NCI-H69 (cell line): Measurements from ENCODE around the gene ANK2.
"Not testable (repeated sequence)": the region's sequence is repeated elsewhere in the genome, so short reads cannot be mapped to it uniquely, and the experiment has no call there.

ENCODE experiments used
- DNase-seq: peaks from one replicate; lab custom pipeline; 2025; lab: John Stamatoyannopoulos, UW

ANK2 gene

GRCh38 chr4:113147498-113148111, 98.2 kb downstream of the ANK2 start:
- DNase-seq: no peak

DNA sequence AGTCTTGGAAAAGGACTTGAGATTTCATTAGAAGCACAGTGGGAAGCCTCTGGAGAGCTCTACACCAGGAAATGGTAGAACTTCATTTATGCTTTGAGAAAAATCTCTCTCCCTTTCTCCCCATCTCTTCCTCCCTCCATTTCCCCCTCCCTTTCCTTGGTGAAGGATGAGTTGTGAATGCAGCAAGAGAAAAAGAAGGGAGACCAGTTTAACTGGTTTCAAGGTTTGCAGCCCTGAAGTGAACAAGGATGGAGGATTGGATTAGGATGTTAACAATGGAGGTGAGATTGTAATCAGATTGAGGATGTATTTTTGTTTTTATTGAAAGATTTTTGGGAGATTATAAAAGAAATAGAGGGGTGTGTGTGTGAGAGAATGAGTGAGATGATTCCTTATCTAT, 99.5 kb downstream of the ANK2 start:
- no peak for DNase-seq

GRCh38 chr4:113153529-113154101, 104.2 kb downstream of the ANK2 start:
- DNase-seq: peak; percentile 45

GRCh38 chr4:113154281-113154680, 104.8 kb downstream of the ANK2 start:
- no peak for DNase-seq

DNA sequence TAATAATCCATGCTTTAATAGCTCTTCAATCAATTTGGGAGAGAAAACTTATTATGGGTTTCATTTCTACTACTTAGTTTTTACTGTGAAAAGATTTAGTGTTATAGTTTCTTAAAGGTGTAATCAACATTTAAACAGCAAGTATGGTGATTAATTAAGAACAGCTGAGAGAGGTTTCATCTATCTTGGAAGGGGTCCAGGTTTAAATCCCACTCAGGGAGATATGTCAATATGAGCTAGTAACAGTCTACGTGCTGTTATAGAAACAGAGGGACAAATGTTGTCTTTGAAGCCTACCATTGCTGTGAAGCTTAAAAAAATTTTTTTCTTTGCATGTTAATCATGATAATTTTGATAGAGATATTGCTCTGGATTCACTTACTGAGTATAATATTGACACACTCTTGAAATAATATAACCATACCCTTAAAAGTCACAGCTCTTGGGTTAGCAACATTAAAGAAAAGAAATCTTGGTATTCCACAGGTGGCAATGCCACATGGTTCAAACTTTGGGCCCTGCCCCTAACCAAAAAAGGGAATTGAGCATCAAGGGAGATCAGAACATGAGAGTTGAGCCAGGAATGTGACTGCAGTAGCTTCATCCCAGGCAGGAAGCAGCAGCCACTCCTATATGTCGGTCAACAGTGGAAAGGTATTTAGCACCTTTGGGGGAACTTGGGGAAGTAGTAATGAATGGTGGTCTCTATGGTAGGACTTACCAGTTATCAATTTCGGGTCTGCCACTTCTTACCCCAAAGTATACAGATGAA, 107.8 kb downstream of the ANK2 start:
- DNase-seq: peak; percentile 74

- no peak for DNase-seq
Measured at GRCh38 chr4:113159942-113160545, 110.6 kb downstream of the ANK2 start.

DNA sequence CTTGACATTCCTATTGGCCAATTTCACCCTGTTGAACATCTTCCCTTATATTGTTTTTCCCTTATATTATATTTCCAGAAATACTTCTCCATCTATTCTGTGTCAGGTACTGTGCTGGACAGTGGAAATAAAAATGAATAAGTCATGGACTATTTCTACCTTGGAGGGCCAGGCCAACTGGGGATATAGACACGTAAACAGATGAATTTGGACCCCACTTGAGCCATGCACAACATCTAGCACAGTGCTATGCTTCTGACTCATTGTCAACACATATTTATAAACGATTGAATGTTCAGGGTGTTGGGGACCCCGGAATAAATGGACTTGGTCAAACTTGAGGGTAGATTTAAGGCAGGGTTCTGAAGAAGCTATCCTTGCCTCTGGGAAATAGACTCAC, 111.1 kb downstream of the ANK2 start:
- DNase-seq: no peak

DNA sequence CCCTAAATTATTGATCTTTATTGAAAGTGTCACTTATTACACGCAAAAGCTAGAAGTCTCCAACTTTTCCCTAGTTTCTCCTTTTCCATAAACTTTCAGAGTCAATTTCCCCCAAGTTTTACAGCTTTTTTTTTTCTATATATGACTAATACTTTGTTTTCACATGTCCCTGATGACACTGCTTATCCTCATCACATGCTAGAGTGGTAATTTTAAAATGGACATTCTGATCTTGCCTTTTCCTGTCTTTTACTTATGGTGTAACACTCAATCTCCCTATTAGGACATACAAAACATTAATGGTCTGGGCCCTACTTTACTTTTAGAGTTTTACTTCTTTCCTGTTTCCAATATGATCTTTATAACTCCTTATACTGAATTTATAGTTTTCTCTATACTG, 112.6 kb downstream of the ANK2 start:
- no peak for DNase-seq

DNA sequence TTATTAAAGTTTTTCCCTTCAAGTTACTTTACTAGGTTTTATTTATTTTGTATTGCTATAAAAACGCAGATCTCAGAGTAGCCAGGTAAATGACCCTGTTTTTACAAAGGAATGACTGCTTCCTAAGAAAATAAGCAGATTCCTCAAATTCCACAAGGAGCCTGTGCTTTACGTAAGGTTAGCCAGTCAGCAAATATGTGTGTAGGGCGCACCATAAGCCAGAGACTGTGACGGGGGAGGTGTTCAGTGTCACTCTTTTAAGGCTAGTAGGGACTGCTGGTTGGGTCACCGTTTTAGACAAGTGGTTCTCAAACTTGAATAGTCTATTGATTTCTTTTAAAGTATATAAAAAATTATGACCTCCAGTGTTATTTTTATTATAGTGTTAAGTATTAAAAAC, 119.9 kb downstream of the ANK2 start:
- DNase-seq: no peak

DNA sequence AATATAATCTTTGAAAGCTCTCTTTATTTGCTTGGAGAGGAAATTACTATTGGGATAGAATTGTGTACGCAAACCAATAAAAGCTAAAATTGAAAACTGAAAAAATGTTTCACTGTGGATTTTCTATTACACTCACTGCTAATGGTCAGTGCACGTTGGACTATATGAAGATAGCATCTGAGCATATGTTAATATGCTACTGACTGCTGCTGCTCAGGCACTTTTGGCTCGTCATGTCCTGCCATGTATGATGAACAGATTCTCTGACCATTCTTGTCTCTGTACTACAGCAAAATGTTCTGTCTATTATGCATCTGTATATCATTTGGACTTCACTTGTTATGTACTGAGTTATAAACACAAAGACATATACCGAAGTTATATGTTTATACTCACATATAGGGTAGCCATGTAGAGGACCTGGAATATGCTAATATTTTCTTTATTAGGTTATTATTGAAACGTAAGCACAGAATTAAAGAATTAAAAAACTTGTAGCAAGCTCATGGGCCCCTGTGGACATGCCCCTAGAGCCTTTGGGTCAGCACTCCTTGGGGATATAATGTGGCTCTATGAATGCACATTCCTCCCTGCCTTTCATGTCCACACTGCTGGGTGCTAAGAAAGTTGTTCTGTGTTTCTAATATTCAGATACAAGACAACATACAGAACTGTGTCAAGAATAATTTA, 120.8 kb downstream of the ANK2 start:
- DNase-seq: no peak

GRCh38 chr4:113170805-113171468, 121.5 kb downstream of the ANK2 start:
- DNase-seq: no peak

DNA sequence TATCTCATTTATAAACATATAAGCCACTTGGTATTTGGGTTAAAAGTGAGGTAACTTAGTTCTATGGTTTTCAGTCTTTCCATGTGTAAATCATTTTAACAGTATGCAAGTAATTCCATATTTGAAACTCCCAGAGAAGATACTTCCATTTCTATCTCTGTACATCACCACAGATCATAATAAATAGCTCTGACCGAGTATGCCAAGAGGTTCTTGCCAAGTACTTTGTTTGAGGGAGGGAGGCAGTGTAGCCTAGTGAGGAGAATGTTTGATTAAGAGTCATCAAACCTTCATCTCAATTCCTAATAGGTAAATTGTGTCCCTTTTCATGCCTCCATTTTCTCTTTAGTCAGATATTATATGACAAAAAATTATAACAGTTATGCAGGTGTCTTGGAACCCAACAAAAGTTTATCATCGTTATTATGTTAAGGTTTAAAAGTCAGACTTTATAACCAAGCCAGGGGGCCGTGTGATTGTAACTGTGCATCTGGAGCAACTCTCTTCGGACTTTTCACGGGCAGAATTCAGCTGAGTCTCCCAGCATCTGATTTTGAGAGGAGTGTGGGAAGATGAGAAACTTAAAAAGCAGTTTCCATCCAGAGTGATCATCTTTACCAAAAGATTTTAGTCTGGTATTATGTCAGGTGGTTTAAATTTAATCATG, 123.8 kb downstream of the ANK2 start:
- no peak for DNase-seq

- DNase-seq: no peak
Measured at GRCh38 chr4:113173793-113174264, 124.4 kb downstream of the ANK2 start.

- no peak for DNase-seq
Measured at GRCh38 chr4:113179091-113179490, 129.6 kb downstream of the ANK2 start.

- DNase-seq: no peak
Measured at GRCh38 chr4:113179996-113180395, 130.5 kb downstream of the ANK2 start.

- DNase-seq: no peak
Measured at GRCh38 chr4:113181289-113182007, 132.0 kb downstream of the ANK2 start.

- no peak for DNase-seq
Measured at GRCh38 chr4:113183032-113183605, 133.7 kb downstream of the ANK2 start.

- not testable (repeated sequence) for DNase-seq
Measured at GRCh38 chr4:113186220-113186619, 136.8 kb downstream of the ANK2 start.

DNA sequence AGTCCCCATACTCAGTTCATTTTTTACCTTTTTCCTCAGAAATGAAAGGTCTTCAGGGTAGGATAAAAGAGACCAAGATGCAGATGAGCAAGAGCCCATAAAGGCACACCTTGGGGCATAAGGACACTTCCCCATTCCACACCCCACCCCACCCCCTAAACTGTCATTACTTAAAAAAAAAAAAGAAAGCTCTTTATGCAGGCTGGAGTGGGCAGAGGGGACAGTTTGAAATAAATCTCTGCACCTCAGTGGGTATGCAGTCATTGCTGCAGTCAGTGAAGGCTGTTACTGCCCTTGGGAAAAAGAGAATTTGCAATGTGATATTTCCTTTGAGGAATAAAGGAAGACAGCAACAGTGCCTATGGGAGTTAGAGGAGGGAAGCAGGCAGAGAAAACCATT, 137.5 kb downstream of the ANK2 start:
- no peak for DNase-seq

- DNase-seq: no peak
Measured at GRCh38 chr4:113187358-113187757, 137.9 kb downstream of the ANK2 start.
